Endothelial cell (in vitro differentiated cells): Measurements from ENCODE around the gene COL11A2. TPM values are rescaled to one million over a fixed set of nuclear protein-coding genes. Genes with fewer than 3 reads are reported as not detected.

ENCODE experiments used
- DNase-seq: peaks from one replicate; pipeline ENCODE4 v3.0.0; 2021; ENCODE audit warnings: low spot score
- H3K27ac Mint-ChIP-seq: one replicate; pipeline ENCODE4 v1.8.0; 2021; ENCODE audit warnings: mixed read lengths, inconsistent platforms; ENCODE audit not compliant: unreplicated experiment
- H3K27me3 Mint-ChIP-seq: one replicate; pipeline ENCODE4 v1.8.0; 2021; ENCODE audit warnings: mild to moderate bottlenecking, moderate library complexity, mixed read lengths, inconsistent platforms; ENCODE audit not compliant: unreplicated experiment
- H3K36me3 Mint-ChIP-seq: one replicate; pipeline ENCODE4 v1.8.0; 2021; ENCODE audit warnings: mild to moderate bottlenecking, low read depth, mixed read lengths, inconsistent platforms; ENCODE audit not compliant: unreplicated experiment
- H3K4me1 Mint-ChIP-seq: one replicate; pipeline ENCODE4 v1.8.0; 2021; ENCODE audit warnings: mild to moderate bottlenecking, mixed read lengths, inconsistent platforms; ENCODE audit not compliant: unreplicated experiment
- H3K4me3 Mint-ChIP-seq: one replicate; pipeline ENCODE4 v1.8.0; 2021; ENCODE audit warnings: mild to moderate bottlenecking, mixed read lengths, inconsistent platforms; ENCODE audit not compliant: unreplicated experiment
- H3K9me3 Mint-ChIP-seq: one replicate; pipeline ENCODE4 v1.8.0; 2021; ENCODE audit warnings: mixed read lengths, inconsistent platforms; ENCODE audit not compliant: unreplicated experiment
- total RNA-seq: library from RNA; stranded (reverse); fragmentation: NEBNext Ultra II Directional; extraction: Animal tissue kit (Norgen Biotek cat#: 25700); gene quantifications from one replicate; pipeline ENCODE4 v1.2.1, GENCODE V29; 2021; ENCODE audit not compliant: unreplicated experiment
- TF ChIP-seq, protein P1 (sequence below): fragments of 200-600 bp; sonication (generic); IDR thresholded peaks from one replicate; pipeline ENCODE4 v1.5.0; 2021; ENCODE audit warnings: antibody characterized with exemption; ENCODE audit not compliant: unreplicated experiment

The COL11A2 gene
- total RNA-seq, 1 donor from 2014 or later = 127 TPM

DNA sequence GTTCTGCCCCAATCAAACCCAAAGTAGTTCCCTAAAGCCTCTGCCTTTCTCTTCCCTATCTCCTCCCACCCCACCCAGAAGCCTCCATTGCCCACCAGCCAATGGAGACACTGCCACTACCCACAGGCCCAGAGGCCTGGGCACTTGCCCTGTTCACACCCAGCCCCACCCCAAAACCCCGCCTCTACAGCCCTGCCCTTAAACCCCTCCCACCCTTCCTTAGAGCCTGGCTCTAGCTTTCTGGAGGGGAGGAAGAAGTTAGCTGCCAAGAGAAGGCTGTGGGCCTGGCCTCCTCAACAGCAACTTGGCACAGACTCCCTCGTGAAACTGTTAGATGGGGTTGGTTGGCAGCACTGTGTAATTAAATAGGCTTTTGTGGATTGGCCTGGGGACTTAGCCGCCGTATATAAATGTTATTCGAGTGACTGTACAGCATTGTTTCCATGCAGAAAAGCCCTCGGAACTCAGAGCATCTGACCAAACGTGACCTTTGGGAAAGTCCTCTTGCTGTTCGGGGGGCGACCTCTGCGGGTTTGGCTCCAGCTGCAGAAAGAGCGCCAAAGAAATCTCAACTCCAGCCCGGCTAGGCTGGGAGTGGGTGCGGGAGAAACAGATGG, 31.4 kb downstream of the COL11A2 start:
- H3K36me3 Mint-ChIP-seq = peaks cover under 1% of the 10 kb centered on the region
- TF ChIP-seq, protein P1, sequence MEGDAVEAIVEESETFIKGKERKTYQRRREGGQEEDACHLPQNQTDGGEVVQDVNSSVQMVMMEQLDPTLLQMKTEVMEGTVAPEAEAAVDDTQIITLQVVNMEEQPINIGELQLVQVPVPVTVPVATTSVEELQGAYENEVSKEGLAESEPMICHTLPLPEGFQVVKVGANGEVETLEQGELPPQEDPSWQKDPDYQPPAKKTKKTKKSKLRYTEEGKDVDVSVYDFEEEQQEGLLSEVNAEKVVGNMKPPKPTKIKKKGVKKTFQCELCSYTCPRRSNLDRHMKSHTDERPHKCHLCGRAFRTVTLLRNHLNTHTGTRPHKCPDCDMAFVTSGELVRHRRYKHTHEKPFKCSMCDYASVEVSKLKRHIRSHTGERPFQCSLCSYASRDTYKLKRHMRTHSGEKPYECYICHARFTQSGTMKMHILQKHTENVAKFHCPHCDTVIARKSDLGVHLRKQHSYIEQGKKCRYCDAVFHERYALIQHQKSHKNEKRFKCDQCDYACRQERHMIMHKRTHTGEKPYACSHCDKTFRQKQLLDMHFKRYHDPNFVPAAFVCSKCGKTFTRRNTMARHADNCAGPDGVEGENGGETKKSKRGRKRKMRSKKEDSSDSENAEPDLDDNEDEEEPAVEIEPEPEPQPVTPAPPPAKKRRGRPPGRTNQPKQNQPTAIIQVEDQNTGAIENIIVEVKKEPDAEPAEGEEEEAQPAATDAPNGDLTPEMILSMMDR = no peak
- H3K9me3 Mint-ChIP-seq = no peaks in the 10 kb centered on the region
- peaks cover 7% of the 10 kb centered on the region for H3K27me3 Mint-ChIP-seq
- DNase-seq = no peak
- peak overlapping the region; percentile 80 for H3K4me3 Mint-ChIP-seq
- H3K4me1 Mint-ChIP-seq = peaks cover 16% of the 10 kb centered on the region
- no peak overlapping the region for H3K27ac Mint-ChIP-seq

DNA sequence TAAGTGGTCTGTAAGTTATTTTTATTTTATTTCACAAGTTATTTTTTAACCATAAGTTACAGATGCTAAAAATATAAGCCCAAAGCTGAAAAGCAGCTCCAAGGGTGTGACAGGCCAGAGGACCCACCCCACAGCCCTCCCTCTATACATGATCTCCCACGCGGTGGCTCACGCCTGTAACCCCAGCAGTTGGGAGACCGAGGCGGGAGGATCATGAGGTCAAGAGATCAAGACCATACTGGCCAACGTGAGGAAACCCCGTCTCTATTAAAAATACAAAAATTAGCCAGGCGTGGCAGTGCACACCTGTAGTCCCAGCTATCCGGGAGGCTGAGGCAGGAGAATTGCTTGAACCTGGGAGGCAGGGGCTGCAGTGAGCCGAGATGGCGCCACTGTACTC, 32.2 kb downstream of the COL11A2 start:
- Mint-ChIP-seq H3K36me3 (no peaks in the 10 kb centered on the region), H3K27me3 (peaks cover 7% of the 10 kb centered on the region), H3K4me3 (no peak overlapping the region), H3K9me3 (no peaks in the 10 kb centered on the region), H3K27ac (no peak overlapping the region), H3K4me1 (peaks cover 16% of the 10 kb centered on the region)
- DNase-seq = no peak
- TF ChIP-seq, protein P1 = no peak

DNA sequence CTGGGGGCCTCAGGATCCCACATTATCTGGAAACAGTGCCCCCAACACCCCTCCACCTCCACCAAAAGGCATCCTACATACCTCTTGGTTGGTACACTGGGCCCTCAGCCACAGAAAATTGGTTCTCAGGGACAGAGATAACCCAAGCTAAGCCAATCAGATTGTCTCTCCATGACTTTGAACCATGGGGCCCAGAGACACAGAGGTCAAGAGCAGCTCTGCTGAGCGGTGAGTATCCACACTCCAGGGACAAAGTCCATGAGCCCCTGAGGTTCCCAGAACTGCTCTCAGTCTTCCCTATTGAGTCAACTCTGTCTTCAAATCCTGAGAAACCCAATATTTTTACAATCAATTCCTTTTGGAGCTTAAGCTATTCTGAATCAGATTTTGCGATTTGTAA, 35.3 kb downstream of the COL11A2 start:
- DNase-seq = no peak
- Mint-ChIP-seq H3K9me3 (peaks cover 7% of the 10 kb centered on the region), H3K27ac (no peak overlapping the region), H3K27me3 (peaks cover 7% of the 10 kb centered on the region), H3K4me3 (no peak overlapping the region), H3K4me1 (peaks cover 9% of the 10 kb centered on the region), H3K36me3 (peaks cover under 1% of the 10 kb centered on the region)
- TF ChIP-seq, protein P1 = no peak

DNA sequence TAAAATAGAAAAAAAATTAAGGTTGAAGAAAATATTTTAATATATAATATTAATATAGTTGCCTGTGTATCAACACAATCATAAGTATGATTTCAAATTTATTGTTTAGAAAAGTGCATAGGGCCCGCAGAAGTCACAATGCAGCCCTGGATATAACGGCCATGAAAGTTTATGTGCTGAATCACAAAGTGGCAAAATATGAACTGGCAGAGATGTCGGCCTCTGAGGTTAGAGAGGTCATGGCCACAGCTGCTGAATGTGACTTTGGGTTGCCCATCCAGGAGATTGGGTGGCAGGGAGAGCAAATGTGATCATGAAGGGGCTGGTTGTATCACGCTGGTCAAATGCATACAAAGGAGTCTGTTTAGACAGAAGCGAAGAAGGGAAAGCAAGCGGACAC, 35.7 kb downstream of the COL11A2 start:
- DNase-seq = no peak
- Mint-ChIP-seq H3K4me3 (no peak overlapping the region), H3K36me3 (peaks cover 4% of the 10 kb centered on the region), H3K4me1 (peaks cover 6% of the 10 kb centered on the region), H3K9me3 (peaks cover 10% of the 10 kb centered on the region), H3K27me3 (peaks cover 7% of the 10 kb centered on the region), H3K27ac (no peak overlapping the region)
- TF ChIP-seq, protein P1 = no peak

DNA sequence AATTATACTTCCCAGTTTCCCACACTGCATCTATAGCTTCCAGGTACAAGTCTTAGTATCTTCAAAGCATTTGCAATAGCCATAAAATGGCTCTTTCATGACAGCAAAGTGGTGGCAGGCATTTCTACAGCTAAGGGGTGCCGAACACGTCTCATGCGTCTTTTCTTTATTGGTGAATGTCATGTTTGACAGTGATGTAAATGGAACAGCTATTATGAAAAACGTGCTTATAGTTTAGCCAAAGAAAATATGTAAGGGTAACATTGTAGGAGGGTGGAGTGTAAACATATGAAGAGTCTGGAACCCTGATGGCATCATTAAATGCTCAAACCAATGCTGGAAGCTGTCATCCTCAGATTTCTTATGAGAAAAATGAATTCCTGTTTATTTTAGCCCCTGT, 37.9 kb downstream of the COL11A2 start:
- Mint-ChIP-seq H3K36me3 (peaks cover 4% of the 10 kb centered on the region), H3K4me1 (no peaks in the 10 kb centered on the region), H3K27ac (no peak overlapping the region), H3K4me3 (no peak overlapping the region), H3K9me3 (peaks cover 10% of the 10 kb centered on the region), H3K27me3 (peaks cover 1% of the 10 kb centered on the region)
- TF ChIP-seq, protein P1 = no peak
- no peak for DNase-seq
